Suprapubic skin (tissue), 4 donors: ENCODE measurements around the gene OR52R1. TPM values are rescaled to one million over a fixed set of nuclear protein-coding genes. Genes with fewer than 3 reads are reported as not detected.

ENCODE experiments used
- DNase-seq, 2 donors: peaks; one replicate each; pipeline ENCODE4 v3.0.0-alpha.2; 2019; ENCODE audit warnings: low spot score in 2 of 2
- H3K27ac ChIP-seq: fragments of 200-600 bp; sonication (generic); one replicate; pipeline ENCODE4 v1.5.1; 2019
- H3K27me3 ChIP-seq: fragments of 200-600 bp; sonication (generic); one replicate; pipeline ENCODE4 v1.5.1; 2019
- H3K36me3 ChIP-seq: fragments of 200-600 bp; sonication (generic); one replicate; pipeline ENCODE4 v1.5.1; 2019
- H3K4me1 ChIP-seq: fragments of 200-600 bp; sonication (generic); one replicate; pipeline ENCODE4 v1.5.1; 2019
- H3K4me3 ChIP-seq: fragments of 200-600 bp; sonication (generic); one replicate; pipeline ENCODE4 v1.5.1; 2019; ENCODE audit warnings: mild to moderate bottlenecking
- H3K9me3 ChIP-seq: fragments of 200-600 bp; sonication (generic); one replicate; pipeline ENCODE4 v1.5.1; 2019
- CTCF ChIP-seq, 2 donors: fragments of 200-600 bp in 1 of 2; fragments of 450-650 bp in 1 of 2; sonication (generic) in 1 of 2; IDR thresholded peaks; one replicate each; pipeline ENCODE4 v1.5.1; 2016 to 2019; ENCODE audit warnings: antibody characterized with exemption in 2 of 2, mild to moderate bottlenecking in 1 of 2, moderate library complexity in 1 of 2
- EP300 ChIP-seq: sonication (generic); formaldehyde crosslinking; IDR thresholded peaks from one replicate; pipeline ENCODE4 v1.6.1; 2017; ENCODE audit warnings: antibody characterized with exemption
- POLR2A ChIP-seq, 2 donors: fragments of 450-650 bp; IDR thresholded peaks; one replicate each; pipeline ENCODE4 v1.6.1; 2017; ENCODE audit warnings: antibody characterized with exemption in 2 of 2, mild to moderate bottlenecking in 2 of 2, moderate library complexity in 2 of 2
- POLR2AphosphoS5 ChIP-seq, 3 donors: sonication (generic); formaldehyde crosslinking; IDR thresholded peaks; one replicate each; pipeline ENCODE4 v1.6.1; 2017; ENCODE audit warnings: antibody characterized with exemption in 3 of 3
- WGBS: methylation state at CpG from one replicate; pipeline ENCODE4 v1.1.5; 2018; 5-methylcytosine and 5-hydroxymethylcytosine counted together
- total RNA-seq, 4 donors: library from RNA; depleted of rRNA; stranded (reverse); fragments of >200 nt; gene quantifications; one replicate each; pipeline ENCODE4 v1.1.0, GENCODE V29; 2016

The OR52R1 gene
- total RNA-seq, result not detected

GRCh38 chr11:4804280-4804679 is at the start of gene OR52R1:
OR52R1 (minus strand) TSS chr11:4804380; CDS start chr11:4804380, 0 bp downstream.
- no peaks in the 10 kb centered on the region for H3K9me3 ChIP-seq
- H3K27ac ChIP-seq, result no peak within 1 kb of the TSS
- H3K27me3 ChIP-seq, result no peaks in the 10 kb centered on the region
- no peak for DNase-seq
- WGBS, result 88% methylated on average over 3 of the region's 3 CpGs
- TF ChIP-seq EP300 (no peak), POLR2A (IDR thresholded peaks at IDR 0.05) (no peak), POLR2AphosphoS5 (IDR thresholded peaks at IDR 0.05) (no peak), CTCF (IDR thresholded peaks at IDR 0.05) (no peak)
- H3K4me3 ChIP-seq, result no peak within 1 kb of the TSS
- H3K4me1 ChIP-seq, result no peaks in the 10 kb centered on the region
- H3K36me3 ChIP-seq, result no peaks in the 10 kb centered on the region

GRCh38 chr11:4851033-4851432 is 46.9 kb upstream of the OR52R1 start:
- Histone ChIP-seq H3K4me1 (no peaks in the 10 kb centered on the region), H3K4me3 (no peak overlapping the region)
- no peak for DNase-seq

DNA sequence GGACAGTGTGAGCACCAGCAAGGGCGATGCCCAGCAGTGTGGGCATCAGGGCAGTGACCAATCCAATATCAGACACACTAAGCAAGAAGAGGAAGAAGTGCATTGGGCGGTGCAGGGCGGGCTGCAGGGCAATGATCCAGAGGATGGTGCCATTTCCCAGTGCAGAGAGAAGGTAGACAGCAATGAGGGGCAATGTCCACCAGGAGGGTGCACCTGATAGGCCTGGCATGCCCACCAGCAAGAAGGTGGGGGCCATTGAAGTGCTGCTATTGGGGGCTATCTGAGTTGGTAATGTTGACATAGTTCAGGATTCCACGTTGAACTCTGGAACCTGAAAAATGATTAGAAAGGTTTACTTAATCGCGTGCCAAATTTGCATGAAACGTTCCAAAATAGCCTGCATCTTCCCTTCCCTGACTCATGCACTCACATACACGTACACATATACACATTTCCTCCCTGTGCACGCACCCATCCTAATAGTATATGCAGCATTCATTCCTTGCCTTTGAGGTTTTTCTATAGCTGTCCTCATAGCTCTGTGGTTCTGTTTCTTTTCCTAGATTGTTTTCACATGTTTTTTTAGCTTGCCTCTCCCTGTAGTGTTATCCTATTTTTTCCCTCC is 44.8 kb upstream of the OR52R1 start, which contains the start of gene OR51S1:
Gene OR51S1 (minus strand): TSS at position 301 of the 625 bp plus-strand sequence. CDS start 0 bp downstream, at position 301.
- no peak within 1 kb of the TSS for H3K4me3 ChIP-seq
- no peaks in the 10 kb centered on the region for H3K27me3 ChIP-seq
- H3K36me3 ChIP-seq, result no peaks in the 10 kb centered on the region
- no peaks in the 10 kb centered on the region for H3K9me3 ChIP-seq
- WGBS, result 74% methylated on average over 9 of the region's 9 CpGs
- no peaks in the 10 kb centered on the region for H3K4me1 ChIP-seq
- H3K27ac ChIP-seq, result no peak within 1 kb of the TSS
- no peak for DNase-seq
- TF ChIP-seq POLR2AphosphoS5 (IDR thresholded peaks at IDR 0.05), result no peak
- no peak for TF ChIP-seq EP300
- TF ChIP-seq POLR2A (IDR thresholded peaks at IDR 0.05), result no peak
- TF ChIP-seq CTCF (IDR thresholded peaks at IDR 0.05), result no peak

More at GRCh38 chr11:4851033-4851432, 46.9 kb upstream of the OR52R1 start:
- WGBS, result 37% methylated on average over 4 of the region's 4 CpGs
- no peaks in the 10 kb centered on the region for H3K36me3 ChIP-seq
- no peak overlapping the region for H3K27ac ChIP-seq
- H3K9me3 ChIP-seq, result no peaks in the 10 kb centered on the region
- TF ChIP-seq POLR2A (IDR thresholded peaks at IDR 0.05) (no peak), POLR2AphosphoS5 (IDR thresholded peaks at IDR 0.05) (no peak), CTCF (IDR thresholded peaks at IDR 0.05) (no peak), EP300 (no peak)
- H3K27me3 ChIP-seq, result no peaks in the 10 kb centered on the region

- DNase-seq, result no peak
- Histone ChIP-seq H3K4me1 (no peaks in the 10 kb centered on the region), H3K36me3 (no peaks in the 10 kb centered on the region), H3K27me3 (no peaks in the 10 kb centered on the region), H3K4me3 (no peak overlapping the region), H3K27ac (no peak overlapping the region), H3K9me3 (no peaks in the 10 kb centered on the region)
- TF ChIP-seq POLR2A (IDR thresholded peaks at IDR 0.05), result no peak
- TF ChIP-seq EP300, result no peak
- TF ChIP-seq CTCF (IDR thresholded peaks at IDR 0.05), result no peak
- TF ChIP-seq POLR2AphosphoS5 (IDR thresholded peaks at IDR 0.05), result no peak
- WGBS, result 91% methylated on average over 2 of the region's 2 CpGs
Measured at GRCh38 chr11:4839851-4840549, 35.8 kb upstream of the OR52R1 start.

GRCh38 chr11:4830909-4831308 is 26.7 kb upstream of the OR52R1 start:
- DNase-seq, result no peak
- Histone ChIP-seq H3K27me3 (no peaks in the 10 kb centered on the region), H3K36me3 (no peaks in the 10 kb centered on the region), H3K4me1 (no peaks in the 10 kb centered on the region), H3K27ac (no peak overlapping the region), H3K4me3 (no peak overlapping the region), H3K9me3 (no peaks in the 10 kb centered on the region)
- TF ChIP-seq POLR2A (IDR thresholded peaks at IDR 0.05), result no peak
- no peak for TF ChIP-seq POLR2AphosphoS5 (IDR thresholded peaks at IDR 0.05)
- 62% methylated on average over 2 of the region's 2 CpGs for WGBS
